Mammary epithelial cell (primary cell): ENCODE results near the gene ALPP.

ENCODE experiments used
- CTCF ChIP-seq, 2 donors: IDR thresholded peaks in 1 of 2; conservative IDR thresholded peaks in 1 of 2; 2 replicates each; pipeline ENCODE4 v1.5.1; 2011 to 2012; ENCODE audit warnings: inconsistent platforms in 2 of 2, low read length in 2 of 2, mild to moderate bottlenecking in 2 of 2, control low read depth in 1 of 2, low read depth in 1 of 2; ENCODE audit not compliant: insufficient read depth in 1 of 2; ENCODE audit errors: extremely low read depth in 1 of 2
- EZH2 ChIP-seq: IDR thresholded peaks from 2 replicates; pipeline ENCODE4 v1.6.1; 2012; ENCODE audit warnings: low read length, inconsistent platforms, borderline replicate concordance

- TF ChIP-seq CTCF (conservative IDR thresholded peaks at IDR 0.05 in 1 of 2, IDR thresholded peaks at IDR 0.05 in 1 of 2; ENCODE audit: extremely low read depth in 1 of 2, insufficient read depth in 1 of 2, low read depth in 1 of 2, low read length in 2 of 2) (no peak), EZH2 (no peak)
These were observed 24.0 kb downstream of the ALPP start for GRCh38 chr2:232402518-232402917.
